ENCODE data around the gene TOR1AIP2. TPM values are rescaled to one million over a fixed set of nuclear protein-coding genes. Genes with fewer than 3 reads are reported as not detected.

The TOR1AIP2 gene
- total and polyA plus RNA-seq, 10 of the 15 experiments (the other 5 are each of a cell fraction or from before 2014, with no cell fraction given) = 5.3 to 38.9 (median 15.4) TPM

- H2AFZ ChIP-seq (ENCODE audit: control insufficient read depth, low read depth, low read length) = no peak overlapping the region
- H3K9me3 ChIP-seq (replicated peaks; ENCODE audit: control insufficient read depth, insufficient read depth, low read length) = no peaks in the 10 kb centered on the region
- no peaks in the 10 kb centered on the region for H3K79me2 ChIP-seq (ENCODE audit: control insufficient read depth, insufficient read depth, low read length)
- no TSS peak for BruUV-seq (replicated peaks)
- no peak overlapping the region; the same call in 1 of the 2 replicates for H3K4me2 ChIP-seq (ENCODE audit: control insufficient read depth, insufficient read depth)
- H3K4me3 ChIP-seq = no peak overlapping the region
- no peak overlapping the region for H3K9ac ChIP-seq (ENCODE audit: control insufficient read depth, insufficient read depth, low read length)
- ChIA-PET CTCF (interaction anchor here (0.8 to 19.2 kb wide), 60 partner anchors 8 to 787 kb away, joined by 3 to 938 read pairs (median 5); partner anchors contain the start of gene CEP350), SMC1A (ENCODE audit: uncharacterized antibody, unreplicated experiment) (interaction anchor here (0.6 to 10.8 kb wide), 20 partner anchors 8 to 562 kb away, joined by 3 to 295 read pairs (median 4); no protein-coding TSS in a partner anchor), RAD21 (ENCODE audit: unreplicated experiment) (interaction anchor here (0.9 to 13.1 kb wide), 18 partner anchors 10 to 365 kb away, joined by 3 to 474 read pairs (median 4); partner anchors contain the start of gene CEP350), POLR2A (interaction anchor here (0.6 to 2.1 kb wide), 2 partner anchors 104 to 128 kb away, joined by 3 to 8 read pairs; no protein-coding TSS in a partner anchor)
- FAIRE-seq (no peak), DNase-seq (ENCODE audit: low read depth, low spot score) (no peak), ATAC-seq (no peak)
- TF ChIP-seq CHD2 (IDR thresholded peaks at IDR 0.05; ENCODE audit: borderline replicate concordance, low read depth, low read length) (no peak), HSF1 (IDR thresholded peaks at IDR 0.05; ENCODE audit: low read depth, low read length) (no peak), RB1 (IDR thresholded peaks at IDR 0.05; ENCODE audit: borderline replicate concordance) (no peak), MEF2B (IDR thresholded peaks at IDR 0.05; ENCODE audit: partially characterized antibody, poor library complexity, severe bottlenecking) (no peak), TAF1 (IDR thresholded peaks at IDR 0.05; ENCODE audit: borderline replicate concordance, low read depth, low read length) (no peak), E2F4 (IDR thresholded peaks at IDR 0.05; ENCODE audit: low read depth, low read length) (no peak), BCLAF1 (IDR thresholded peaks at IDR 0.05) (no peak), CEBPZ (IDR thresholded peaks at IDR 0.05; ENCODE audit: low read depth, low read length) (no peak), ZNF207 (IDR thresholded peaks at IDR 0.05; ENCODE audit: borderline replicate concordance) (no peak), SMARCA5 (IDR thresholded peaks at IDR 0.05) (no peak)
- H3K27ac ChIP-seq (ENCODE audit: control insufficient read depth, insufficient read depth) = no peak overlapping the region
- peaks cover 2 to 12% of the 10 kb centered on the region in 2 experiments for H3K27me3 ChIP-seq (replicated peaks in 1 of 2; ENCODE audit: control insufficient read depth in 2 of 2, insufficient read depth in 2 of 2, low read length in 1 of 2)
- H3K36me3 ChIP-seq (ENCODE audit: control insufficient read depth in 2 of 2, insufficient read depth in 2 of 2, low read length in 1 of 2) = no peaks in the 10 kb centered on the region
- intact Hi-C loops (cut with micrococcal nuclease; ENCODE audit: unreplicated experiment) = loop anchor here (1.0 kb wide), 1 partner anchor 108 kb away; no protein-coding TSS in a partner anchor
- in situ Hi-C loops (cut with MboI) = loop anchor here (25.0 kb wide), 1 partner anchor 727 kb away; the partner anchor contains the start of gene TOR3A
- H3K4me1 ChIP-seq (ENCODE audit: control insufficient read depth, insufficient read depth, low read length) = peaks cover 10% of the 10 kb centered on the region
- no peaks in the 10 kb centered on the region for H4K20me1 ChIP-seq (ENCODE audit: control insufficient read depth, insufficient read depth)
- 44% methylated on average over 28 of the region's 28 CpGs for WGBS (ENCODE audit: insufficient coverage, insufficient replicate concordance, low lambda C conversion rate, missing lambda C conversion rate)
Observed at GRCh38 chr1:179813626-179814545, 63.7 kb downstream of the TOR1AIP2 start.
